SK-N-SH treated with all-trans-retinoic acid at 6 μM for 48 hours (cell line): ENCODE results near the gene ZNF354B.
"Not testable (repeated sequence)": the region's sequence is repeated elsewhere in the genome, so short reads cannot be mapped to it uniquely, and the experiment has no call there.

ENCODE experiments used
- ATAC-seq: fragments of 200-7000 bp; cut with Tn5 transposase; 3 replicates; pipeline ENCODE4 v1.9.1; 2020; ENCODE audit warnings: mild to moderate bottlenecking, moderate library complexity
- ARNTL ChIP-seq: fragments of 450-650 bp; formaldehyde crosslinking; IDR thresholded peaks from 2 replicates; pipeline ENCODE4 v1.5.0; 2020; ENCODE audit warnings: low read depth, mild to moderate bottlenecking, moderate library complexity, borderline replicate concordance
- BACH2 ChIP-seq: fragments of 250-450 bp; sonication (Bioruptor Pico); IDR thresholded peaks from 2 replicates; pipeline ENCODE4 v1.9.0; 2021; ENCODE audit warnings: mild to moderate bottlenecking, borderline replicate concordance
- CSDC2 ChIP-seq: fragments of 250-450 bp; sonication (Bioruptor Pico); IDR thresholded peaks from 2 replicates; pipeline ENCODE4 v1.5.0; 2020; ENCODE audit warnings: mild to moderate bottlenecking, moderate library complexity
- GLIS3 ChIP-seq: fragments of 250-450 bp; sonication (Bioruptor Pico); IDR thresholded peaks from 2 replicates; pipeline ENCODE4 v1.5.0; 2020; ENCODE audit warnings: mild to moderate bottlenecking, moderate library complexity
- ISL1 ChIP-seq: fragments of 250-450 bp; sonication (Bioruptor Pico); IDR thresholded peaks from 2 replicates; pipeline ENCODE4 v2.1.2; 2022; ENCODE audit warnings: mild to moderate bottlenecking, moderate library complexity
- OSR1 ChIP-seq: fragments of 250-450 bp; sonication (Bioruptor Pico); IDR thresholded peaks from 2 replicates; pipeline ENCODE4 v1.8.0; 2022; ENCODE audit warnings: moderate library complexity, mild to moderate bottlenecking, inconsistent platforms
- PPARA ChIP-seq: fragments of 250-450 bp; sonication (Bioruptor Pico); IDR thresholded peaks from 2 replicates; pipeline ENCODE4 v1.5.0; 2020; ENCODE audit warnings: mild to moderate bottlenecking, borderline replicate concordance
- SNAI2 ChIP-seq: fragments of 250-450 bp; sonication (Bioruptor Pico); IDR thresholded peaks from 2 replicates; pipeline ENCODE4 v1.5.0; 2020; ENCODE audit warnings: mild to moderate bottlenecking, moderate library complexity
- TCF4 ChIP-seq: fragments of 250-450 bp; sonication (Bioruptor Pico); IDR thresholded peaks from 2 replicates; pipeline ENCODE4 v1.8.0; 2021; ENCODE audit warnings: mild to moderate bottlenecking, moderate library complexity, borderline replicate concordance
- TOX ChIP-seq: fragments of 250-450 bp; sonication (Bioruptor Pico); IDR thresholded peaks from 2 replicates; pipeline ENCODE4 v1.8.0; 2021; ENCODE audit warnings: mild to moderate bottlenecking, moderate library complexity, borderline replicate concordance
- ZC3H10 ChIP-seq: fragments of 250-450 bp; sonication (Bioruptor Pico); IDR thresholded peaks from 2 replicates; pipeline ENCODE4 v1.5.1; 2021; ENCODE audit warnings: mild to moderate bottlenecking, moderate library complexity
- ZFP3 ChIP-seq: fragments of 250-450 bp; sonication (Bioruptor Pico); IDR thresholded peaks from 2 replicates; pipeline ENCODE4 v1.5.0; 2020; ENCODE audit warnings: mild to moderate bottlenecking, moderate library complexity
- ZNF565 ChIP-seq: fragments of 450-650 bp; formaldehyde crosslinking; conservative IDR thresholded peaks from 2 replicates; pipeline ENCODE4 v1.5.0; 2020; ENCODE audit warnings: low read depth, mild to moderate bottlenecking, moderate library complexity
- ZNF8 ChIP-seq: fragments of 450-650 bp; formaldehyde crosslinking; IDR thresholded peaks from 2 replicates; pipeline ENCODE4 v1.5.0; 2020; ENCODE audit warnings: mild to moderate bottlenecking, moderate library complexity
- TF ChIP-seq, protein P1 (sequence below): fragments of 250-450 bp; sonication (Bioruptor Pico); IDR thresholded peaks from 2 replicates; pipeline ENCODE4 v1.5.1; 2021; ENCODE audit warnings: mild to moderate bottlenecking, moderate library complexity
- TF ChIP-seq, protein P2 (sequence below): fragments of 250-450 bp; sonication (Bioruptor Pico); IDR thresholded peaks from 2 replicates; pipeline ENCODE4 v1.8.0; 2020; ENCODE audit warnings: mild to moderate bottlenecking, moderate library complexity, borderline replicate concordance
- TF ChIP-seq, protein P3 (sequence below): fragments of 250-450 bp; sonication (Bioruptor Pico); IDR thresholded peaks from 2 replicates; pipeline ENCODE4 v1.8.0; 2021; ENCODE audit warnings: low read depth, mild to moderate bottlenecking, moderate library complexity, borderline replicate concordance
- TF ChIP-seq, protein P4 (sequence below): fragments of 250-450 bp; sonication (Bioruptor Pico); IDR thresholded peaks from 2 replicates; pipeline ENCODE4 v1.5.0; 2020; ENCODE audit warnings: mild to moderate bottlenecking, moderate library complexity
- TF ChIP-seq, protein P5 (sequence below): fragments of 250-450 bp; sonication (Bioruptor Pico); IDR thresholded peaks from 2 replicates; pipeline ENCODE4 v1.5.1; 2020; ENCODE audit warnings: low read depth, mild to moderate bottlenecking, moderate library complexity

Gene ZNF354B

DNA sequence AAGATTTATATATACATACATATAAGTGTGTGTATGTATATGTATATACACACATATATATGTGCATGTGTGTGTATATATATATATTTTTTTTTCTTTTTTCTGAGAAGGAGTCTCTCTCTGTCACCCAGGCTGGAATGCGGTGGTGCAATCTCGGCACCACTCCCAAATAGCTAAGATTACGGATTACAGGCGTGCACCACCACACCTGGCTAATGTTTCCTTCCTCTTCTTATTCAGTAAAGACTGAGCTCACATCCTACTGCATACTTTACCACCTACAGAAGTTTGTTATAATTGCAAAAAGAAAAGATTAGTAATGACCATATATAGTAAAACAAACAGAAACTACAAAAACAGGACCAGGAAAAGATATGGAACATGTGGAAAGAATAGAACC is 23.1 kb upstream of the ZNF354B start:
- ATAC-seq: no peak
- no peak for TF ChIP-seq TOX (CRISPR knock-in tag)
- TF ChIP-seq, protein P1, sequence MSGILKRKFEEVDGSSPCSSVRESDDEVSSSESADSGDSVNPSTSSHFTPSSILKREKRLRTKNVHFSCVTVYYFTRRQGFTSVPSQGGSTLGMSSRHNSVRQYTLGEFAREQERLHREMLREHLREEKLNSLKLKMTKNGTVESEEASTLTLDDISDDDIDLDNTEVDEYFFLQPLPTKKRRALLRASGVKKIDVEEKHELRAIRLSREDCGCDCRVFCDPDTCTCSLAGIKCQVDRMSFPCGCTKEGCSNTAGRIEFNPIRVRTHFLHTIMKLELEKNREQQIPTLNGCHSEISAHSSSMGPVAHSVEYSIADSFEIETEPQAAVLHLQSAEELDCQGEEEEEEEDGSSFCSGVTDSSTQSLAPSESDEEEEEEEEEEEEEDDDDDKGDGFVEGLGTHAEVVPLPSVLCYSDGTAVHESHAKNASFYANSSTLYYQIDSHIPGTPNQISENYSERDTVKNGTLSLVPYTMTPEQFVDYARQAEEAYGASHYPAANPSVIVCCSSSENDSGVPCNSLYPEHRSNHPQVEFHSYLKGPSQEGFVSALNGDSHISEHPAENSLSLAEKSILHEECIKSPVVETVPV (CRISPR knock-in tag): no peak
- TF ChIP-seq ZC3H10 (CRISPR knock-in tag): no peak
- TF ChIP-seq SNAI2 (CRISPR knock-in tag): no peak
- TF ChIP-seq OSR1 (CRISPR knock-in tag): no peak
- TF ChIP-seq GLIS3 (CRISPR knock-in tag): no peak
- TF ChIP-seq TCF4: no peak
- no peak for TF ChIP-seq BACH2 (CRISPR knock-in tag)
- TF ChIP-seq, protein P2, sequence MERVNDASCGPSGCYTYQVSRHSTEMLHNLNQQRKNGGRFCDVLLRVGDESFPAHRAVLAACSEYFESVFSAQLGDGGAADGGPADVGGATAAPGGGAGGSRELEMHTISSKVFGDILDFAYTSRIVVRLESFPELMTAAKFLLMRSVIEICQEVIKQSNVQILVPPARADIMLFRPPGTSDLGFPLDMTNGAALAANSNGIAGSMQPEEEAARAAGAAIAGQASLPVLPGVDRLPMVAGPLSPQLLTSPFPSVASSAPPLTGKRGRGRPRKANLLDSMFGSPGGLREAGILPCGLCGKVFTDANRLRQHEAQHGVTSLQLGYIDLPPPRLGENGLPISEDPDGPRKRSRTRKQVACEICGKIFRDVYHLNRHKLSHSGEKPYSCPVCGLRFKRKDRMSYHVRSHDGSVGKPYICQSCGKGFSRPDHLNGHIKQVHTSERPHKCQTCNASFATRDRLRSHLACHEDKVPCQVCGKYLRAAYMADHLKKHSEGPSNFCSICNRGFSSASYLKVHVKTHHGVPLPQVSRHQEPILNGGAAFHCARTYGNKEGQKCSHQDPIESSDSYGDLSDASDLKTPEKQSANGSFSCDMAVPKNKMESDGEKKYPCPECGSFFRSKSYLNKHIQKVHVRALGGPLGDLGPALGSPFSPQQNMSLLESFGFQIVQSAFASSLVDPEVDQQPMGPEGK (CRISPR knock-in tag): no peak
- TF ChIP-seq, protein P3, sequence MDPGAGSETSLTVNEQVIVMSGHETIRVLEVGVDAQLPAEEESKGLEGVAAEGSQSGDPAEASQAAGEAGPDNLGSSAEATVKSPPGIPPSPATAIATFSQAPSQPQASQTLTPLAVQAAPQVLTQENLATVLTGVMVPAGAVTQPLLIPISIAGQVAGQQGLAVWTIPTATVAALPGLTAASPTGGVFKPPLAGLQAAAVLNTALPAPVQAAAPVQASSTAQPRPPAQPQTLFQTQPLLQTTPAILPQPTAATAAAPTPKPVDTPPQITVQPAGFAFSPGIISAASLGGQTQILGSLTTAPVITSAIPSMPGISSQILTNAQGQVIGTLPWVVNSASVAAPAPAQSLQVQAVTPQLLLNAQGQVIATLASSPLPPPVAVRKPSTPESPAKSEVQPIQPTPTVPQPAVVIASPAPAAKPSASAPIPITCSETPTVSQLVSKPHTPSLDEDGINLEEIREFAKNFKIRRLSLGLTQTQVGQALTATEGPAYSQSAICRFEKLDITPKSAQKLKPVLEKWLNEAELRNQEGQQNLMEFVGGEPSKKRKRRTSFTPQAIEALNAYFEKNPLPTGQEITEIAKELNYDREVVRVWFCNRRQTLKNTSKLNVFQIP (CRISPR knock-in tag): no peak
- no peak for TF ChIP-seq ZNF565 (CRISPR knock-in tag)
- TF ChIP-seq CSDC2 (CRISPR knock-in tag): no peak
- TF ChIP-seq, protein P4, sequence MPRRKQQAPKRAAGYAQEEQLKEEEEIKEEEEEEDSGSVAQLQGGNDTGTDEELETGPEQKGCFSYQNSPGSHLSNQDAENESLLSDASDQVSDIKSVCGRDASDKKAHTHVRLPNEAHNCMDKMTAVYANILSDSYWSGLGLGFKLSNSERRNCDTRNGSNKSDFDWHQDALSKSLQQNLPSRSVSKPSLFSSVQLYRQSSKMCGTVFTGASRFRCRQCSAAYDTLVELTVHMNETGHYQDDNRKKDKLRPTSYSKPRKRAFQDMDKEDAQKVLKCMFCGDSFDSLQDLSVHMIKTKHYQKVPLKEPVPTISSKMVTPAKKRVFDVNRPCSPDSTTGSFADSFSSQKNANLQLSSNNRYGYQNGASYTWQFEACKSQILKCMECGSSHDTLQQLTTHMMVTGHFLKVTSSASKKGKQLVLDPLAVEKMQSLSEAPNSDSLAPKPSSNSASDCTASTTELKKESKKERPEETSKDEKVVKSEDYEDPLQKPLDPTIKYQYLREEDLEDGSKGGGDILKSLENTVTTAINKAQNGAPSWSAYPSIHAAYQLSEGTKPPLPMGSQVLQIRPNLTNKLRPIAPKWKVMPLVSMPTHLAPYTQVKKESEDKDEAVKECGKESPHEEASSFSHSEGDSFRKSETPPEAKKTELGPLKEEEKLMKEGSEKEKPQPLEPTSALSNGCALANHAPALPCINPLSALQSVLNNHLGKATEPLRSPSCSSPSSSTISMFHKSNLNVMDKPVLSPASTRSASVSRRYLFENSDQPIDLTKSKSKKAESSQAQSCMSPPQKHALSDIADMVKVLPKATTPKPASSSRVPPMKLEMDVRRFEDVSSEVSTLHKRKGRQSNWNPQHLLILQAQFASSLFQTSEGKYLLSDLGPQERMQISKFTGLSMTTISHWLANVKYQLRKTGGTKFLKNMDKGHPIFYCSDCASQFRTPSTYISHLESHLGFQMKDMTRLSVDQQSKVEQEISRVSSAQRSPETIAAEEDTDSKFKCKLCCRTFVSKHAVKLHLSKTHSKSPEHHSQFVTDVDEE (CRISPR knock-in tag): no peak

DNA sequence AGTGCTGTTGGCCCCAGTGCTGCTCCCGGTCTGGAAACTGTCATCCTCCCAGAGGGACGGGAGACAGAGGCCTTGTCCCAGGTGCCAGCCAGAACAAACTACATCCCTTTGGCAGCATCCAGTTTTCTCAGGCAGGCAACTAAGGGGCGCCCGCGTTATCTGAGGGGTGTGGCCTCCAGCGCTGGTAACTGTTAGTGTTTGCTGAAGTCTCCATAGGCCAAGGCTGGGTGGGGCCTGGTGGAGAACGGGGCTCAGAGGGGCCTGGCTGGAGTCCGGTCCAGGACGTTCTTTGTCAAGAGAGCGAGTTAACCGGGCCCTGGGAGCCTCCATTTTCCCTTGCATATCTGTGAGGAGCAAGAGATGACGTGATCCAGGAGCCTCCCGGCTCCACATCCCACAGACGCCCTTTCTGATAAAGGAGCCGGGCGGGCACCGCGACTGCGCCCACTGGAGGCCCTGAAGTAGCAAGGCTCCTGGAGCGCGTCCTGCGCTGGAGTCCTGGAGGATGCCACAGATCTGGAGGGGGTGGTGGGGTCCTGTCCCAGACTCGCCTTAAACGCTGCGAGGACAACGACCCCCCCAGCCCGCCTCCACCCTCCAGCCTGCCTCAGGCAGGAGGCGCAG is 20.9 kb upstream of the ZNF354B start:
- not testable (repeated sequence) for ATAC-seq

DNA sequence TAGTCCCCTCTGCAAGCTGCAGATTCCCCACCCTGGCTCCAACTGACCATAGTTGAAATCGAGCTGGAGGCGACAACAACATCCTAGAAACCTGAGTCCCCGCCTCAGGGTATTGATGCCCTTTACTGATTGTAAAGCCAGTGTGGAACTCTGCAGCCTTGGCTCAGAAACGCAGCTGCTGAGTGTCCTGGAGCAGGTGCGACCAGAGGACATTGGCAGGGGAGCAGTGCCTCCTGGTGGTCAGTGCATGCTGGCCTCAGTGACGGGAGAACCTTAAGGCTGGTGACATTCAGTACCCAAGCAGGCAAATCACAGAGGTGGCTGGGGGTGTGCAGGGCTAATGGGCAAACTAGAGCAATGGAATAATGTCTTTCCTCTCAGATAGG is 20.4 kb upstream of the ZNF354B start:
- no peak for ATAC-seq
- TF ChIP-seq ARNTL (CRISPR knock-in tag): no peak
- TF ChIP-seq, protein P3 (CRISPR knock-in tag): no peak
- TF ChIP-seq, protein P2 (CRISPR knock-in tag): no peak
- no peak for TF ChIP-seq ZFP3
- TF ChIP-seq CSDC2 (CRISPR knock-in tag): no peak
- TF ChIP-seq PPARA (CRISPR knock-in tag): no peak
- TF ChIP-seq, protein P5, sequence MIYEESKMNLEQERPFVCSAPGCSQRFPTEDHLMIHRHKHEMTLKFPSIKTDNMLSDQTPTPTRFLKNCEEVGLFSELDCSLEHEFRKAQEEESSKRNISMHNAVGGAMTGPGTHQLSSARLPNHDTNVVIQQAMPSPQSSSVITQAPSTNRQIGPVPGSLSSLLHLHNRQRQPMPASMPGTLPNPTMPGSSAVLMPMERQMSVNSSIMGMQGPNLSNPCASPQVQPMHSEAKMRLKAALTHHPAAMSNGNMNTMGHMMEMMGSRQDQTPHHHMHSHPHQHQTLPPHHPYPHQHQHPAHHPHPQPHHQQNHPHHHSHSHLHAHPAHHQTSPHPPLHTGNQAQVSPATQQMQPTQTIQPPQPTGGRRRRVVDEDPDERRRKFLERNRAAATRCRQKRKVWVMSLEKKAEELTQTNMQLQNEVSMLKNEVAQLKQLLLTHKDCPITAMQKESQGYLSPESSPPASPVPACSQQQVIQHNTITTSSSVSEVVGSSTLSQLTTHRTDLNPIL (CRISPR knock-in tag): no peak
- TF ChIP-seq ZNF8 (CRISPR knock-in tag): no peak
- no peak for TF ChIP-seq ISL1 (CRISPR knock-in tag)
- no peak for TF ChIP-seq BACH2 (CRISPR knock-in tag)
- TF ChIP-seq, protein P4 (CRISPR knock-in tag): no peak
- TF ChIP-seq, protein P1 (CRISPR knock-in tag): no peak
